Stimulated activated CD8-positive, alpha-beta memory T cell treated with anti-CD3 and anti-CD28 coated beads, Interleukin-12 subunit alpha, Interleukin-12 subunit beta, amount 100 ng/mL, for 1 hour (primary cell): ENCODE data around the gene KLHL26.

Source experiments
- DNase-seq: peaks from one replicate; pipeline ENCODE4 v3.0.0-alpha.2; 2020; ENCODE audit warnings: low read depth

Gene KLHL26

DNA sequence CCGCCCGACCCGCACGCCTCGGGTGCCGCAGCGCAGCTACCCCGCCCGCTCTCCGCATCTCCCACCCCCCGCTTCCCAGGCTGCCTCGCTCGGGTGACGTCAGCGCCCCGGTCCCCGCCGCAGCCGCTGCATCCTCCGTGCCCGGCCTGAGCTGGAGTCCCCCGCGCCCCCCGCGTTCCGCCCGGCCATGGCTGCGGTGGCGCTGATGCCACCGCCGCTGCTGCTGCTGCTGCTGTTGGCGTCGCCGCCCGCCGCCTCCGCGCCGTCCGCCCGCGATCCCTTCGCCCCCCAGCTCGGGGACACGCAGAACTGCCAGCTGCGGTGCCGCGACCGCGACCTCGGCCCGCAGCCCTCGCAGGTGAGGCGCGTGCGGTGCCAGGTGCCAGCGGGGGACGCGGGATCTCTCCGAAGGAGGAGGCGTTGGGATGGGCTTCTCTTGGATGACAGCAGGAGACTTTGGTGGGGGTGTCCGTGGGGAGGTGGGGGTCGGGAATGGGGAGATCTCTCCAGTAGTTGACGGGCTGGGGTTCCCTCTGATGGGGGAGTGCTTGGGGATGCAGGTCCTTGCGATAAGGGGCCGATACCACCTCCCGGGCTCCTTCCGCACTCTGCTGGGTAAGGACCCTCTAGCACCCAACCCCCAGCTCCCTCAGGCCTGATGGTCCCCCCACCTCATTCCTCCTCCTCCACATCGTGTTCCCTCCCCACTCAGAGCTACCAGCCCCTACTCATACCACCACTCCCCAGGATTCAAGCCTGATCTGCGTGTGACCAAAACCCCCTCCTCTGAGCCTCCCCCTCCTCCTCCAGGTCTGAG, 23.8 kb upstream of the KLHL26 start, which contains the start of gene TMEM59L:
Gene TMEM59L (plus strand): TSS at position 99 of the 817 bp plus-strand sequence. CDS start 89 bp downstream, at position 188.
- DNase-seq: no peak

DNA sequence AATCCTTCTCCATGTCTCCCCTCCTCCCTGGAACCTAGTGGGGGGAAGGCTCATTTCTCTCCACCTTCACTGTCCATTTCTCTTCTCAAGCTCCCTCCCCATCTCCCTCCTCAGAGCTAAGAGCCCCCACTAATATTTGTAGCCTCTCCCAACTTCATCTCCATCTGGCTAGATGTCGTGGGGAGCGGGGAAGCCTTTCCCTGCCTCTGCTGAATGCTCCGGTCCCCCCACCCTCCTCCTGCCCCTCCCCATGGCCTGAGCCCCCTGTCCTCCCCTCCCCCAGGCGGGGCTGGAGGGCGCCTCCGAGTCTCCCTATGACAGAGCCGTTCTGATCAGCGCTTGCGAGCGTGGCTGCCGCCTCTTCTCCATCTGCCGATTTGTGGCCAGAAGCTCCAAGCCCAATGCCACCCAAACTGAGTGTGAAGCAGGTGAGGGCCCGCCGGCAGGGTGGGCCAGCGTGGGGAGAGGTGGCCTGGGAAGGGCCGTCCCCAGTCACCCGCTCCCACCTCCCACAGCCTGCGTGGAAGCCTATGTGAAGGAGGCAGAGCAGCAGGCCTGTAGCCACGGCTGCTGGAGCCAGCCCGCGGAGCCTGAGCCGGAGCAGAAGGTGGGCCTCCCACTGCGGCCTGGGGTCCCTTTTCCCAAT, 23.1 kb upstream of the KLHL26 start:
- no peak for DNase-seq

DNA sequence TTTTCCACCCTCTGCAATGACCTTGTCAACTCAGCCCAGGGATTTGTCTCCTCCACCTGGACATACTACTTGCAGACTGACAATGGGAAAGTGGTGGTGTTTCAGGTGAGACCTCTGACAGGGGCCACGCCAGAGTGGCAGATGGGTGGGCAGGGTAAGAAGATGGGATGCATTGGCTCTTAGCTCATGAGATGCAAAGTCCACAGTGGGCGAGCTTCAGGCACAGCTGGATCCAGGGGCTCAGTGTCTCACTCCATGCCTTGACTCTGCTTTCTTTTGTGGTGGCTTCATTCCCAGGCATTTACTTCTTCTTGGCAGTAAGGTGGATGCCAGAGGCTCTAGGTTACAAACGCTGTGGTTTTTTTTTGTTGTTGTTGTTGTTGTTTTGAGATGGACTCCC, 20.8 kb upstream of the KLHL26 start:
- no peak for DNase-seq

DNA sequence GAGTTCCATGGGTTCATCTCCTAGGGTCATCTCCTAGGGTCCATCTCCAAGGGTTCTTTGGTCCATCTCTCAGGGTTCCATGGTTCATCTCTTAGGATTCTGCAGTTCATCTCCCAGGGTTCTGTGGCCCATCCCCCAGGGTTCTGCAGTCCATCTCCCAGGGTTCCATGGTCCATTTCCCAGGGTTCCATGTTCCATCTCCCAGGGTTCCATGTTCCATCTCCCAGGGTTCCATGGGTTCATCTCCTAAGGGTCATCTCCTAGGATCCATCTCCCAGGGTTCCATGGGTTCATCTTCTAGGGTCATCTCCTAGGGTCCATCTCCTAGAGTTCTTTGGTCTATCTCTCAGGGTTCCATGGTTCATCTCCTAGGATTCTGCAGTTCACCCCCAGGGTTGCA, 19.3 kb upstream of the KLHL26 start:
- no peak for DNase-seq

- DNase-seq: no peak
Observed at GRCh38 chr19:18618236-18618635, 18.6 kb upstream of the KLHL26 start.

DNA sequence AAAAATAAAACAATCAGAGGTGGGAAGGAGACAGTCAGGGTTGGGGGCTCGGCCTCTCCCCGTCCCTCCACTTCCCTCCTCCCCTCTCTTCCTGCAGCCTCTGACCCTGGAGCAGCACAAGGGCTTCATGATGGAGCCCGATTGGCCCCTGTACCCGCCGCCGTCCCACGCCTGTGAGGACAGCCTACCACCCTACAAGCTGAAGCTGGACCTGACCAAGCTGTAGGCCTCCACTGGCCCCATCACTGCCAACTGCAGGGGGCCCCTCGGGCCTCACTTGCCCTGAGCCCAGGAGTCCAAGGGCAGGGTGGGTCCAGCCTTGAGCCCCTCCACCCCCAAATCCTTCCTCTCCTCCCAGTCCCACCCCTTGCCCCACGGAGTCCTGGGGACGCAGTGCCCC, 16.5 kb upstream of the KLHL26 start:
- DNase-seq: no peak

GRCh38 chr19:18620902-18621301, 15.9 kb upstream of the KLHL26 start:
- no peak for DNase-seq

DNA sequence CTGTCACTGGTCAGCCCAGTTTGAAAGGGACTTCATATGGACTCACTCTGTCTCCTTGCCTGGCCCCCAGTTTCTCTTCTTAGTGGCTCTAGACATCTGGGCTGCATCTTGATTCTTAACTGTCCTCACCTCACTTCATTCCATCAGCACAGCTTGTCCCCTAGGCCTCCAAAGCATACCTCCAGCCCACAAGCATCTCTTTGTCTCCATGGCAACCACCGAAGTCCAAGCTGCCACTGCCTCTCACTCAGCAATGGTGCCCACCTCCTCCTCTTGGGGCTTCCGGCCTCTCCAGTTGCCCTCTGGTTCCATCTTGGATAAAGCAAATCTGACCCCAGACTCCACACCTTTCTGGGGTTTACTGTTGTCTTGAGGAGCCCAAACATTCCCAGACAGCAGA, 9.9 kb upstream of the KLHL26 start:
- DNase-seq: no peak

GRCh38 chr19:18629166-18630088, 7.4 kb upstream of the KLHL26 start:
- no peak for DNase-seq

DNA sequence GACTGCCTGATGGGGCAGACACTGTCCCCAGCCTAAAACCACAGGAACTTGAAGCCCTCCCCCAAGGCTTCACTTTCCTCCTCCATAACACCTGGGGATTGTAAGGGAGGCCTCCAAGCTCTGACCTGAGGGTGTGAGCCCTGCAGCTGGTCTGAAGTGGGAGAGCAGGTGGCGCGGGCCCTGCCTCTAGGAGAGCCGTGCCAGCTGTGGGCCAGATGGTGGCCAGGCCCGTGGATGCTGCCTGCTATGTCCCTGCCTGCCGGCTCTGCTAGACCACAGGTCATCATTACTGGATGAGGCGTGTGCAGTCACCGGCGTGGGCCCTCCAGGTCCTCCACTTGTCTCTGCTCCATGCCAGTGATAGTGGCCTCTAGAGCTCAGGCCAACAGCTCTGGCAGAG, 3.5 kb upstream of the KLHL26 start:
- DNase-seq: no peak

DNA sequence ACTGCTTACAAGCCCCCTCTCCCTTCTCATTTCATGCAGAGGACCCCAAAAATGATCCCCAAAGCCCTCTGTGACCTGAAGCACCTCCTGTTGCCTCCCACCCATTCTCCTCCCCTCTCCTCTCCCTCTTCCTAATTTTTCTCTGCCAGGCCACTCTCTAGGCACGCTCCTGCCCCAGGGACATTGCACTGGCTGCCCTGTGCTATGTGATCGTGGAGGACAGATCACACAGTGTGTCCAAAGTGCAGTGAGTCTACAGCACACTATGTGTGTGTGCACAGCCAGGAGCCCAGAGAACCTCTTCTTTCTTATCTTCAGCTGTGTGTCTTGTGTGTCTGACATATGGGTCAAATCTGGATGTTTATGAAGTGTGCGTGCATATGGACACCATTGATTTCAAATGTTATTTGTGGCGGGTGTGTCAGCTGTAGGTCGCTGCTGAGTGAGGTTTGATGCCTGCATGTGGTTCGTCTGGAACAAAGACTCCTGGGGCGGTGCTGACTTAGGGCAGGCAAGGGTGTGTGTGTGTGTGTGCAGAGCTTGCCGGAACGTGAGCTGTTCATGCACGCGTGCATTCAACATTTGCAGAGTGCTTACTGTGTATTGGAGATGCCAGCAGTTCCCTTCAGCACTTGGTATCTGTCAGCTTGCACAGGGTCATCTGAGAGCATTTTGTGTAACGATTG, 2.1 kb upstream of the KLHL26 start:
- DNase-seq: no peak

- no peak for DNase-seq
Observed at GRCh38 chr19:18635831-18636182, 1.0 kb upstream of the KLHL26 start.

DNA sequence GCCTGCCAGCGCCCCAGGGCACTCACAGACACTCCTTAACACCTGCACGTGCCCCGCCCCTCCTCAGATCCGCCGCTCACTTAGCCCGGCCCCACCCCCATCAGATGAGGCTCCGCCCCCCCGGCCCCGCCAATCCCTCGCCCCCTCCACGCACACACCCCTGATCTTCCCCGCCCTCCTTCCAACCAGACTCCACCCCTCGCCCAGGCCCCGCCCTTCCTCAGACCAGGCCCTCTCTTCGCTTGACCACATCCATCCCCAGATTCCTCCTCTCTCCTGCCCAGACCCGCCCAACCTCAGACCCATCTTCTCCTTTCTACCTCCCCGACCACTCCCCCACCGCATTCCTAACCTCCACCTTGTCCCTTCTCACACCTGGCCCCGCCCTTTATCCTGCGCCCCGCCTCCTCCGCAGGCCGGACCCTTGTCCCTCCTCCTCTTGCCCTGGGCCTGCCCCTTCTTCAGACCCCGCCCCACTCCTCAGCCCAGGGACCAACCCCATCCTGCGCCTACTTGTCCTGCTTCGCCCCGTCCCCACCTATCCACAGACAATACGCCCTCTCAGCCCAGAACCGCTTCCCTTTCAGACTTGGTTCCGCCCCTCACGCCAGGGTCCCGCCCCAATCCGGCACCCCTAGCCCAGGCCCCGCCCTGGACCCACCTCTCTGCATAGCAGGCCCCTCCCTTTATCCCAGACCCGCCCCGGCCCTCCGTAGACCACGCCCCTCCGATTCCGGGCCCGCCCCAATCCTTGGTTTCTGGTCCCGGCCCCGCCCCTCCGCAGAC, 452 bp upstream of the KLHL26 start:
- DNase-seq: peak; percentile 99

- no peak for DNase-seq
Observed at GRCh38 chr19:18637673-18638630, 1.1 kb downstream of the KLHL26 start.

DNA sequence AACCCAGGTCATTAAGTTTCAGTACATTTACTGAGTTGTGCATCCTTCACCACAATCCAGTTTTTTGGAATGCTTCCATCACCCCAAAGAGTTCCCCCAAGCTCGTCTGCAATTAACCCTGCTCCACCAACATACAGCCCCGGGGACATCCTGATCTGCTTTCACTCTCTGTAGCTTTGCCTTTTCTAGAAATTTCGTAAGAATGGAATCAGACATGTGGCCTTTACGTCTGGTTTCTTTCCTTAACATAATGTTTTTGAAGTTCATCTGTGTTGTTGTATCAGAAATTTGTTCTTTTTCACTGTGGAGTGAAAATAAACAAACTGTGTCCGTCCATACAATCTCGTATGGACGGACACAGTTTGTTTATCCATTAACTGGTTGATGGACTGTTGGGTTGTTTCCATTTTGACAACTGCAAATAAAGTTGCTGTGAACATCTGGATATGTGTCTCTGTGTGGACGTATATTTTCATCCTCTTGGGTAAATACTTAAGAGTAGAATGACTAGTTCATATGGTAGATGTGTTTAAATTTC, 2.9 kb downstream of the KLHL26 start:
- DNase-seq: no peak

DNA sequence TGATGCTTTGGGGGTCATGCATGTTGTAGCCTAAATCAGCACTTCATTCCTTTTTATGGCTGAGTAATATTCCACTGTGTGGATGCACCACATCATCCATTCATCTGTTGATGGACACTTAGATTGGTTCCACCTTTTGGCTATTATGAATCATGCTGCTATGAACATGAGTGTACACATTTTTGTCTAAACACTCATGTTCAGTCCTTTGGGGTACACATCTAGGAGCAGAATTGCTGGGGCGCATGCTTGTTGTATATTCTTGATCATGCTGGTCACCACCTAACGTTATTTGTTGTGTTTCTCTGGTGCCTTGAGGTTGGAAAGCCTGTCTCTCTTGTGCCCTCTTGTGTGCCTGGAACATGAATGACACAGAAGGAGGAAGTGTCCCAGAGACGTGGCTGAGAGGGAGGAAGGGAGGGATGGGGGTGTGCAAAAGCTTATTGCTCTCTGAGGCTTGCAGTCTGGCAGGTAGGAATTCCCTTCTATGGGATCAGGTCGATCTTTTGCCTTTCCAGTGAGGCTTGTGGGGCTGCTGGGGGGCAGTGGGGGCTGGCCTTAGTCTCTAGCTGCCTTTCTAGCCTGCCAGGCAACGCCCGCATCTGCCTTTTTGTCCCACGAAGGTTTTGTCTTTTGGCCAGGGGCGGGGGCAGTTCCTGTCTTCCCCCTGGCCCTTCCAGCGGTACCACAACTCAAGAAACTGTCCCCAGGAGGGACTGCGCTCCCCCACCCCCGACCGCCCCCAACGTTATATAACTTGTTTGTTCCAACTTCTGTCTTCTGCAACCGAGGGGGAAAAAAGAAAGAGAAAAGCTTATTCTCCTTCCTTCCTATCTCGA, 7.6 kb downstream of the KLHL26 start:
- DNase-seq: no peak

GRCh38 chr19:18645035-18645511, 8.2 kb downstream of the KLHL26 start:
- no peak for DNase-seq

- DNase-seq: no peak
Observed at GRCh38 chr19:18646535-18647370, 9.9 kb downstream of the KLHL26 start.
